CD4-positive, alpha-beta T cell treated with Interleukin-15 for 4 hours (primary cell): ENCODE data around the gene SIRPG.
"Not testable (repeated sequence)": the region's sequence is repeated elsewhere in the genome, so short reads cannot be mapped to it uniquely, and the experiment has no call there.

Experiments
- DNase-seq: peaks from one replicate; pipeline ENCODE4 v3.0.0-alpha.2; 2020; ENCODE audit warnings: low spot score

Gene SIRPG

GRCh38 chr20:1657556-1658334 lies at the start of gene SIRPG:
TSS of gene SIRPG (minus strand) at chr20:1657779. CDS start at chr20:1657714, 65 bp downstream.
- DNase-seq, result peak; percentile 38

- DNase-seq, result not testable (repeated sequence)
Observed at GRCh38 chr20:1706887-1707286, 49.3 kb upstream of the SIRPG start.

- no peak for DNase-seq
Observed at GRCh38 chr20:1706079-1706478, 48.5 kb upstream of the SIRPG start.

- no peak for DNase-seq
Observed at GRCh38 chr20:1702855-1703254, 45.3 kb upstream of the SIRPG start.

- DNase-seq, result no peak
Observed at GRCh38 chr20:1702328-1702727, 44.7 kb upstream of the SIRPG start.

- DNase-seq, result no peak
Observed at GRCh38 chr20:1700990-1701389, 43.4 kb upstream of the SIRPG start.

- DNase-seq, result no peak
Observed at GRCh38 chr20:1697592-1697991, 40.0 kb upstream of the SIRPG start.

- DNase-seq, result peak; percentile 21
Observed at GRCh38 chr20:1696521-1697209, 39.1 kb upstream of the SIRPG start.

GRCh38 chr20:1694672-1695071 lies 37.1 kb upstream of the SIRPG start:
- DNase-seq, result no peak

- DNase-seq, result no peak
Observed at GRCh38 chr20:1693427-1693826, 35.8 kb upstream of the SIRPG start.

GRCh38 chr20:1689721-1690120 lies 32.1 kb upstream of the SIRPG start:
- no peak for DNase-seq

GRCh38 chr20:1688886-1689538 lies 31.4 kb upstream of the SIRPG start:
- no peak for DNase-seq

- DNase-seq, result no peak
Observed at GRCh38 chr20:1687053-1687452, 29.5 kb upstream of the SIRPG start.

- peak; percentile 41 for DNase-seq
Observed at GRCh38 chr20:1686151-1686748, 28.7 kb upstream of the SIRPG start.

- DNase-seq, result no peak
Observed at GRCh38 chr20:1685304-1686052, 27.9 kb upstream of the SIRPG start.

- DNase-seq, result no peak
Observed at GRCh38 chr20:1684872-1685271, 27.3 kb upstream of the SIRPG start.

- no peak for DNase-seq
Observed at GRCh38 chr20:1676650-1677049, 19.1 kb upstream of the SIRPG start.

GRCh38 chr20:1674990-1675780 lies 17.6 kb upstream of the SIRPG start:
- DNase-seq, result no peak

- DNase-seq, result peak; percentile 52
Observed at GRCh38 chr20:1674361-1674760, 16.8 kb upstream of the SIRPG start.

GRCh38 chr20:1673424-1673823 lies 15.8 kb upstream of the SIRPG start:
- DNase-seq, result no peak

- DNase-seq, result no peak
Observed at GRCh38 chr20:1672728-1673127, 15.1 kb upstream of the SIRPG start.
